Parathyroid adenoma (tissue), 2 donors: ENCODE results near the gene CLDN7.

Source experiments
- H2AFZ ChIP-seq: fragments of 300-600 bp; sonication (generic); one replicate; pipeline ENCODE4 v1.7.0; 2017; ENCODE audit warnings: antibody characterized with exemption, mild to moderate bottlenecking
- H3K27ac ChIP-seq: fragments of 300-600 bp; sonication (generic); one replicate; pipeline ENCODE4 v1.7.0; 2017
- H3K27me3 ChIP-seq: fragments of 300-600 bp; sonication (generic); one replicate; pipeline ENCODE4 v1.7.0; 2017; ENCODE audit warnings: low read length; ENCODE audit not compliant: control insufficient read depth, insufficient read depth
- H3K36me3 ChIP-seq: fragments of 300-600 bp; sonication (generic); one replicate; pipeline ENCODE4 v1.7.0; 2017; ENCODE audit warnings: low read length; ENCODE audit not compliant: control insufficient read depth, insufficient read depth
- H3K4me1 ChIP-seq: fragments of 300-600 bp; sonication (generic); one replicate; pipeline ENCODE4 v1.7.0; 2017; ENCODE audit warnings: control low read depth
- H3K4me2 ChIP-seq: fragments of 300-600 bp; sonication (generic); one replicate; pipeline ENCODE4 v1.7.0; 2017; ENCODE audit warnings: low read length
- H3K4me3 ChIP-seq: fragments of 300-600 bp; sonication (generic); one replicate; pipeline ENCODE4 v1.7.0; 2017; ENCODE audit warnings: low read depth, low read length
- H3K79me2 ChIP-seq: fragments of 300-600 bp; sonication (generic); one replicate; pipeline ENCODE4 v1.7.0; 2017; ENCODE audit warnings: control low read depth
- H3K9ac ChIP-seq: fragments of 300-600 bp; sonication (generic); one replicate; pipeline ENCODE4 v1.7.0; 2017; ENCODE audit warnings: mild to moderate bottlenecking
- H3K9me3 ChIP-seq: fragments of 300-600 bp; sonication (generic); one replicate; pipeline ENCODE4 v1.7.0; 2017; ENCODE audit warnings: low read length; ENCODE audit not compliant: control insufficient read depth
- TF ChIP-seq, protein P1 (sequence below): fragments of 300-600 bp; sonication (generic); IDR thresholded peaks from one replicate; pipeline ENCODE4 v1.7.0; 2017; ENCODE audit warnings: antibody characterized with exemption, mild to moderate bottlenecking
- donor health status: primary hyperparathyroidism.

The CLDN7 gene

DNA sequence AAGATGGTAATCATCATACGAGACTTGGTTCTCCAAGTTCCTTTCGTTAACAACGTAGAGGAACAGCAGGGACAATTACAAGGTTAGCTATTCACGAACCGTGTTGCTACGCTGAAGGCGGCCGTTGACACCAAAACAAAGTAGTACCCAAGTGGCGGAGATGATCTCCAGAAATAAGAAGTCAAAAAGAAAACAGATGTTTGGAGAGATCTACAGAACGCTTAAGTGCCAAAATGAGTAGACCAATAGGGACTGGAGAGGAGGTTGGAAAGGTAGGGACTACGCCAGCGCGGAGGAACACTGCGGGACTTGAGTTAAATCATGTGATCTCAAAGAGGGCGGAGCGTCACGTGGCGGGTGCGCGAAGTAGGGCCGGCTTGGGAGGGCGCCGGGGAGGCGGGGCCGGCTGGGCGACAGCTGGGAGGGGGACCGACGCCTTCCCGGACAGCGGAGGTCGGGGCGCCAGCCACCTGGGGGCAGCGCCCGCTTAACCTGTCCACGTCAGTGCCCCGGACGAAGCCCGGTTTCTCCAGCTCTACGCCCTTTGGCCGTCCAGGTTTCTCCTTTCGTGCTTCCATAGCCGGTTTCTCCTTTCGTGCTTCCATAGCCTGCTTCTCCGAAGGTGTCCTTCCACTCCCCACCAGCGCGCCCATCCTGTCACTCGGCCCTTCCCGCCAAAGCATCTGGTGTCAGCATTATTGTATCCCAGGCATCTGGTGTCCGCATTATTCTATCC lies 19.4 kb downstream of the CLDN7 start:
- Histone ChIP-seq H3K36me3 (no peaks in the 10 kb centered on the region), H3K4me2 (peak overlapping the region; percentile 98), H3K27me3 (no peaks in the 10 kb centered on the region), H2AFZ (peak overlapping the region; percentile 81), H3K4me3 (peak overlapping the region; percentile 94), H3K9ac (peak overlapping the region; percentile 33), H3K79me2 (peaks cover 15% of the 10 kb centered on the region), H3K9me3 (no peaks in the 10 kb centered on the region), H3K27ac (peak overlapping the region; percentile 94), H3K4me1 (peaks cover 17% of the 10 kb centered on the region)
- TF ChIP-seq, protein P1, sequence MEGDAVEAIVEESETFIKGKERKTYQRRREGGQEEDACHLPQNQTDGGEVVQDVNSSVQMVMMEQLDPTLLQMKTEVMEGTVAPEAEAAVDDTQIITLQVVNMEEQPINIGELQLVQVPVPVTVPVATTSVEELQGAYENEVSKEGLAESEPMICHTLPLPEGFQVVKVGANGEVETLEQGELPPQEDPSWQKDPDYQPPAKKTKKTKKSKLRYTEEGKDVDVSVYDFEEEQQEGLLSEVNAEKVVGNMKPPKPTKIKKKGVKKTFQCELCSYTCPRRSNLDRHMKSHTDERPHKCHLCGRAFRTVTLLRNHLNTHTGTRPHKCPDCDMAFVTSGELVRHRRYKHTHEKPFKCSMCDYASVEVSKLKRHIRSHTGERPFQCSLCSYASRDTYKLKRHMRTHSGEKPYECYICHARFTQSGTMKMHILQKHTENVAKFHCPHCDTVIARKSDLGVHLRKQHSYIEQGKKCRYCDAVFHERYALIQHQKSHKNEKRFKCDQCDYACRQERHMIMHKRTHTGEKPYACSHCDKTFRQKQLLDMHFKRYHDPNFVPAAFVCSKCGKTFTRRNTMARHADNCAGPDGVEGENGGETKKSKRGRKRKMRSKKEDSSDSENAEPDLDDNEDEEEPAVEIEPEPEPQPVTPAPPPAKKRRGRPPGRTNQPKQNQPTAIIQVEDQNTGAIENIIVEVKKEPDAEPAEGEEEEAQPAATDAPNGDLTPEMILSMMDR, result peak; percentile 11

GRCh38 chr17:7241783-7242716 lies 20.2 kb downstream of the CLDN7 start, which contains the start of gene GABARAP:
GABARAP (minus strand) TSS chr17:7242449; CDS start chr17:7242330, 119 bp downstream.
- TF ChIP-seq, protein P1, result no peak
- Histone ChIP-seq H3K4me1 (peaks cover 17% of the 10 kb centered on the region), H3K4me2 (peak within 1 kb of the TSS; percentile 98), H3K79me2 (peaks cover 7% of the 10 kb centered on the region), H3K36me3 (no peaks in the 10 kb centered on the region), H2AFZ (peak within 1 kb of the TSS; percentile 81), H3K27me3 (no peaks in the 10 kb centered on the region), H3K27ac (peak within 1 kb of the TSS; percentile 94), H3K9ac (peak within 1 kb of the TSS; percentile 82), H3K9me3 (no peaks in the 10 kb centered on the region), H3K4me3 (peak within 1 kb of the TSS; percentile 94)

DNA sequence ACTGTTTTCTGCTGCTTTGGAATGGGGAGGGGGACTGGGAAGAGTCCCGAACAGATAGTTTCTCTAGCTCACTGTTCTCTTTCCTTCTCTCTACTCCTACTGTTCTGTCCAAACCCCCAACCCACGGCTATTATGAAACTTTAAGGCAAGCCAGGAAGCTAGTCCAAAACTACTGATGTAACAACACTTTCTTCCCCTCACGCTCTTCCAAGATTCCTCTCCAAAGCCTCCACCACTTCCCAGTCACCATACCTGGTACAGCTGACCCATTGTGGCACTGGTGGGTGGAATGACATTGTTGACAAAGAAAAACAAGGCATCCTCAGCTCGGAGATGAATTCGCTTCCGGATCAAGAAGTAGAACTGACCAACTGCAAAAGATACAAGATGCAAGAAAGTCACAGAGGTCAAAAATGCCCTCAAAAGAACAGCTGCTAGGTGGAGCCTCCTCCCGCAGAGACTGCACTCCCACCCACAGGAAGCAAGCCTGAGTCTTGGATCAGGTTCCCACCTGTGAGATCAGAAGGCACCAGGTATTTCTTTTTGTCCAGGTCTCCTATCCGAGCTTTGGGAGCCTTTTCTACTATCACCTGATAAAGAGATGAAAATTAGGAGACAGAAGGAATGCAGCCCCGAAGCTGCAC lies 21.1 kb downstream of the CLDN7 start:
- Histone ChIP-seq H3K27me3 (no peaks in the 10 kb centered on the region), H3K4me3 (peak overlapping the region; percentile 94)

DNA sequence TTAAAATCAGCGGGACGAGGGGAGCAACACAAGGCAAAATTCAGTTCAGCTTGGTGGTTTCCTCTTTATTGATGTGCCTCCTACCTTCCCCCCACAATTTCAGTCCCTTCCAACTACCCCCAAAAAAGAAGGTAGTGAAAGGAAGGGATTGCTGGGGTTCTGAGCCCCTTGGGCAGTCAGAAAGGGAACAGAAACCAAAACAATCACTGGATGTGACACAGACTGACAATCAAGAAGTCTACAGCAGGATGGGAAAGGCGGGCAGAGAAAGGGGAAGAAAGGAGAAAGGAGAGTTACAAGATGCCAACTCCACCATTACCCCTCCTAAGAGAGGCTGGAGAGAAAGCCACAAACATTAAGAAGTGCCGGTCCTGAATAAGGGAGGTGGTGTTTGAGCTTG lies 21.9 kb downstream of the CLDN7 start:
- Histone ChIP-seq H3K36me3 (no peaks in the 10 kb centered on the region), H3K27ac (no peak overlapping the region), H3K9me3 (no peaks in the 10 kb centered on the region), H3K27me3 (no peaks in the 10 kb centered on the region), H3K79me2 (peaks cover 3% of the 10 kb centered on the region), H3K4me1 (peaks cover 17% of the 10 kb centered on the region), H3K4me2 (peak overlapping the region; percentile 67), H2AFZ (no peak overlapping the region), H3K4me3 (peak overlapping the region; percentile 49), H3K9ac (no peak overlapping the region)
- TF ChIP-seq, protein P1, result no peak

More for the DNA sequence above, 21.1 kb downstream of the CLDN7 start:
- peaks cover 17% of the 10 kb centered on the region for H3K4me1 ChIP-seq
- H3K9ac ChIP-seq, result no peak overlapping the region
- TF ChIP-seq, protein P1, result no peak
- no peak overlapping the region for H2AFZ ChIP-seq
- H3K4me2 ChIP-seq, result peak overlapping the region; percentile 98
- no peaks in the 10 kb centered on the region for H3K9me3 ChIP-seq
- H3K27ac ChIP-seq, result peak overlapping the region; percentile 94
- no peaks in the 10 kb centered on the region for H3K36me3 ChIP-seq
- peaks cover 3% of the 10 kb centered on the region for H3K79me2 ChIP-seq
